Inferior parietal cortex (tissue), 1 donor: ENCODE results near the gene ATRN.
"Not testable (repeated sequence)": the region's sequence is repeated elsewhere in the genome, so short reads cannot be mapped to it uniquely, and the experiment has no call there.

Experiments
- DNase-seq: peaks from one replicate; pipeline ENCODE4 v3.0.0-alpha.2; 2016; ENCODE audit errors: extremely low spot score

ATRN gene

GRCh38 chr20:3470627-3471396, at the start of gene ATRN:
Gene ATRN (plus strand): TSS chr20:3471018. CDS start chr20:3471108, 90 bp downstream.
- peak; percentile 80 for DNase-seq

DNA sequence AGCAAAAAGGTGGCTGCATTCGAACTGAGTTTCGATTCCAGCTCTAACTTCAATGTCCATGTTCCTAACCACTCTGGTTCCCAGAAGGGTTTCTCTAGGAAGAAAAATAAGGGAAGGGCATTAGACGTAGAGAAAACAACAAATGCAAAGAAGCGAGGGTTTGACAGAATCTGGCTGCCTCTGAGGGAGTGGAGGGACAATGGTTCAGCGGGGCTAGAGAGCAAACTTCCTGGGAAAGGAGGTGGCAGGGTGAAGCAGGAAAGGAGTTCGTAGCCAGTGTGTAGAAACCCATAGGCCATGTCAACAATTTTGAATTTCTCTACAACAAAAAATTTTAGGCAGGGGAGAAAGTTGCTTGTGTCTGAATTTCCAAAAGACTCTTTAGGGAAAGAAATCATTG, 48.8 kb upstream of the ATRN start:
- DNase-seq: no peak

GRCh38 chr20:3423126-3423525, 47.7 kb upstream of the ATRN start:
- no peak for DNase-seq

GRCh38 chr20:3426766-3427165, 44.1 kb upstream of the ATRN start:
- not testable (repeated sequence) for DNase-seq

DNA sequence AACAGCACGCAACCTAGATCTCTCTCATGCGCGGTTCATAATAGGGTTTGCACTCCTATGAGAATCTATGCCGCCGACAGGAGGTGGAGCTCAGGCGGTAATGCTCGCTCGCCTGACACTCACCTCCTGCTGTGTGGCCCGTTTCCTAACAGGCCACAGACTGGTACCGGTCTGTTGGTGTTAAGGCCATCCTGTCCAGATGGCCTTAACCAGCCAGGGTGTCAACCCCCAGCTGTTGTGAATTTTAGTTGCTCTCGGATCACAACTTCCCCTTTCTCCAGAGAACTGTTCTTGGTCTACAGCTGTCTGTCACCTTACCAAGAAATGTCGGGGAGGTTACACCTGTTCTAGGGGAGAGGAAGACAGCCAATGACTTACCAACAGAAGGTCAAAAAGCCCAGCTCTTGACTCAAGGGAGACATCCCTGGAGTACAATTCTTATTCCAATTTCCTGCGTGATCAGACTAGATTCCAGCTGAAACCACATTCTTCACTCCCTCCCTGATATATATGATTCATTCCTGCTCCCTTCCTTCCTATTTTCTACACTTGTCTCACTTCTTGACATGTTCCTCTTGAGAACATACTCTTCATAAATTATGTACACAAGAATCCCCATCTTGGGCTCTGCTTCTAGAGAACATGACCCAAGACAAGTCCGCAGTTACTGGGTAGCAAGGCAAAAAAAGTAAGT, 40.3 kb upstream of the ATRN start:
- no peak for DNase-seq

GRCh38 chr20:3431109-3431508, 39.7 kb upstream of the ATRN start:
- DNase-seq: no peak

- no peak for DNase-seq
These were observed 38.0 kb upstream of the ATRN start for GRCh38 chr20:3432844-3433243.

DNA sequence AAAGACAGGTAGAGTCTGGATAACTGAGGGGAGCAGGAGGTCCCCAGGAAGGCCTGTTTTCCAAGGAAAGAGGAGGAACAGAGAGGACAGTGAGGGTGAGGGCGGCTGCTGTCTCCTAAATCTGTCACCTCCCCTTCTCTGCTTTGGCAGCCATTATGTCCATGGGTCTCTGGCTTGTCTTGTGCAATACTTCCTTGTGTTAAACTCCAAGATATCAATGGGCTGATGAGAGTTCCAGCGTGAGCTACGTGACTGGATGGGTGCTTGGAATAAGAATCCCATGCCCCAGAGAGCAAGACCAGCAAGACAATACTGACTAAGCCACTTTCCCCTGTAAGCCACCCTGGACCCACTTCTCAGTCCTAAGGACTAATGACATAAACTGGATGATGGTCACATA, 37.1 kb upstream of the ATRN start:
- no peak for DNase-seq

- DNase-seq: no peak
These were observed 36.6 kb upstream of the ATRN start for GRCh38 chr20:3434232-3434631.

DNA sequence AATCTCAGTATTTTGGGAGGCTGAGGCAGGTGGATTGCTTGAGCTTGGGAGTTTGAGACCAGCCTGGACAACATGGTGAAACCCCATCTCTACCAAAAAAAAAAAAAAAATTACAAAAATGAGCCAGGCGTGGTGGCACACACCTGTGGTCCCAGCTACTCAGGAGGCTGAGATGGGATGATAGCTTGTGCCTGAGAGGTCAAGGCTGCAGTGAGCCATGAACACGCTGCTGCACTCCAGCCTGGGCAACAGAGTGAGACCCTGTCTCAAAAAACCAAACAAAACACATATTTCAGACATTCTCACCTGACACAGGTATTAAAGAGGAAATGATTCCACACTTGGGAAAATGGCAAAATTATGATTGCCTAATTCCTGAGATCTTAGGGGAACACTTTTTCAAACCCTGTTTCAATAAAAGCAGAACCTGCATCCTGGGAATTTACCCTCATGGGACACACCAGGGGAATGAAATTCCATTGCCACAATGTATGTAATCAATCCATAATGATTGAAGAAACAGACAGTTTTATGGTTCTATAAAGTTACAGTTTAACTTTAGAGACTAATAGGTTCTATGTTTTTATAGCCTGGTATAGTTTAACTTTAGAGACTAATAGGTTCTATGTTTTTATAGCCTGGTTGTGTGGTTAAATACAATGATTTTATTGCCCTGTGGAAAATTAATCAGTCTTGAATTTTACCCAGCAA, 33.8 kb upstream of the ATRN start:
- DNase-seq: no peak

GRCh38 chr20:3446779-3447178, 24.0 kb upstream of the ATRN start:
- DNase-seq: no peak

GRCh38 chr20:3447321-3447720, 23.5 kb upstream of the ATRN start:
- DNase-seq: no peak

DNA sequence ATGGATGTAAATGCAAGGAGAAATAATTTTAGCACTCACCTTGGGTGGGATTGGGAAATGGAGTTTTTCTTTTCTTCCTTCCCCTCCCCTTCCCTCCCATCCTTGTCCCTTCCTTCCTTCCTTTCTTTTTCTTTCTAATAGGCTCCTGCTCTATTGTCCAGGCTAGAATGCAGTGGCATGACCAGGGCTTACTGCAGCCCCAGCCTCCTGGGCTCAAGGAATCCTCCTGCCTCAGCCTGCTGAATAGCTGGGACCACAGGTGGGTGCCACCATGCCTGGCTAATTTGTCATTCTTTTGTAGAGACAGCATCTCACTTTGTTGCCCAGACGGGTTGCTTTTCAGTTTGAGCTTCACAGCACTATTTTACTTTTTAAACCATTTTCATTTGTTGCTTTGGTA, 21.5 kb upstream of the ATRN start:
- DNase-seq: no peak

DNA sequence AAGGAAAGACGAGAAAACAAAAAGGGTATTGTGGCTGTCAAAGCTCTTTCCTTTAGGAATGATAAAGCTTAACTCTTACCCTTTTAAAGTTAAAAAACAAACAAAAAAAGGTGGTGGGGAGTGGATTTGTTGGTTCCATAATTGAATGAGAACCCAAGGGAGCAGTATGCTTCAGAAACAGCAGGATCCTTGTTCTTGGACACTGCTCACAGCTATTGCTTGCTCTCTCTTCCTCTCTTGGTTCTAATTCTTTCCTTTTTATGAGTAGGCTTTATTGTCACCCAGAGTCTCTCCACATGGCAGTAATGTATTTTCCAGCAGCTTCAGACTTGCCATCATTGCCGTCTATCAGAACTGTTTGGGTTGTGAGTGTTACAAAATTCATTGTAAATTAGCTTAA, 18.7 kb upstream of the ATRN start:
- DNase-seq: no peak

DNA sequence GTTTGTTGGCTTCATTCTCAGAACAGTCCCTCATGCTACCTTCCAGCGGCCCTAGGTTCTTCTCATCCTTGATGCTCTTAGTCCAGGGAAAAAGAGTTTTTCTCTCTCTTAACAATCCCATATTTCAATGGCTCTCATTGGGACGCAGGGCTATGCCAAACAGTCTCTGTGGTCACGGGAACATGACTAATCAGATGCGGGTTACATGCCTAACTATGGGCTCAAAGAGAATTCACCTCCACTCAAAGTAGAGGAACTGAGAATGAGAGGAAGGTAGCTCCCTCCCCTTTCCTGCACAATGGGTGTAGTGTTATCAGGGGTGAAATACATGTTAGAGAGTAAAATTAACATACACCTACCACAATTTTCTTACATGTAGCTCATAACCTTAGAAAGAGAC, 18.1 kb upstream of the ATRN start:
- DNase-seq: no peak

- no peak for DNase-seq
These were observed 16.0 kb upstream of the ATRN start for GRCh38 chr20:3454831-3455230.

DNA sequence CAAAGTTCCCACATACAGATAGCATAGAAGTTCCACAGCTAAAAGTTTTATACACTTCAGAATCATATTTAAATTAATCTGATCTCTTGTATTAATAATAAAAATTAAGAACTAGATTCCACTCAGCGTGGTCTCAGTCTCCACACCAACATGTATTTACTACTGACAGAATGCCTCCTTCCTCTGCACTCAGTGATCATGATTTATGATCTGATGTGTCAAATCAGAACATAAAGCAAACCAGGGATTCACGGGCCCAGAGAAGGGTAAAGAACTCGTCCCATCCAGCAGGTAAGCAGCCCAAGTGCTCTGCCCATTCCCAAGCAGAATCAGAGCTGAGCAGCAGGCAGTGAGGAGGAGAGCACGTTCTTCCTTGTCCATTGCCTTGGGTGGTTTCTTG, 14.2 kb upstream of the ATRN start:
- DNase-seq: no peak

DNA sequence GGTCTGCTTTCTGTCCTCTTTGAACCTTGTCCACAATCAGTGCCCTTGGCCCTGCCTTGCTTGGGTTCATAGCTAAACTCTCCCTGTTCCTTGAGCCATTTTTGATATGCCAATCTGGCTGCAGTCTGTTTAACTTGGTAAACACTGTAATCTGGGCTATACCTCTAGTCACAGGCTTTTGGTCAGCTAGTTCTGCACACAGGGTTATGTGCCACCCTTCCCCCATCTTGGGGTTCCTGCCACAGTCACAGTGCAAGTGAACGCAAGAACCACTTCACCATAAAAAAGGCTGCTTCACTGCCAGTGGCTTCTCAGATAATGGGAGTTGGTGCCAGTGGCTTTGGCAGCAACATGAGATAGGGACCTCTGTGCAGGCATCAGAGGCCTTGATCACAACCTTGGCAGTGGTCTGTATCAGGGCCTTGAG, 10.9 kb upstream of the ATRN start:
- DNase-seq: no peak

DNA sequence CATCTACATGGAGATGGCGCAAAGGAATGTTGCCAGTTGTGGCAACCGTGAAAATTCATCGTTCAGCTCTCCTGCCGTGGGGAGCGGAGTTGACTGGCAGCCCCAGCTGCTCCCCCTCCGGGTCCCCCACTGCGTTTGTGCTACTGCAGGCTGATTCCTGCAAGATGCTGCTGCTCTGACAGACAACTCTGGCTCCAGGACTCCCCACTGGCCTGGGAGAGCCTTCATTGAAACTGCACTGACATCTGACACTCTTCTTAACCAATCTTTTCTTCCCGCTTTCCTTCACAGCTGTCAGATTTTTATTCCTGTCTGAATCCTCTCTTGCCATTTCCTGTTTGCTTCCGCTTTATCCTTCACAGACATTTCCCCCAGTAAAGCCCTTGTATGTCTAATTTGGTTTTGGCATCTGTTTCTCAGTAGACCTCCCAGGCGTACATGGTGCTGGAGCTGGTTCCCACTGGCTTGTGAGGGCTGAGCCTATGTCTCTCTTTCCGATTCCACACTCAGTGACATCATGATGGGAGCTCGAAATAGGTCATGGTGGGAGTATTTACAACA, 9.5 kb upstream of the ATRN start:
- no peak for DNase-seq

GRCh38 chr20:3461911-3462677, 8.7 kb upstream of the ATRN start:
- no peak for DNase-seq

DNA sequence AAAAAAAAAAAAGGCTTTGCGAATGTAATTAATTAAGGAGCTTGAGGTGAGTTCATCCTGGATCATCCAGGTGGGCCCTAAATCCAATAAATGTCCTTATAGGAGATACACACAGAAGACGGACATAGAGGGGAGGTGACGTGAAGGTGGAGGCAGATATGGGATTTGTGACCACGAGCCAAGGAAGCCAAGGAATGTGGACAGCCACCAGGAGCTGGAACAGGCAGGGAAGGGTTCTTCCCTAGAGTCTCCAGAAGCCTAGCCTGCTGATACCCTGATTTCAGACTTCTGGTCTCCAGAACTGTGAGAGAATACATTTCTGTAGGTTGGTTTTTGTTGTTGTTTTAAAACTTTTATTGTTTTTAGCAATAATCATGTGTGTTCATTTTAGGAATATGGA, 6.7 kb upstream of the ATRN start:
- DNase-seq: no peak

DNA sequence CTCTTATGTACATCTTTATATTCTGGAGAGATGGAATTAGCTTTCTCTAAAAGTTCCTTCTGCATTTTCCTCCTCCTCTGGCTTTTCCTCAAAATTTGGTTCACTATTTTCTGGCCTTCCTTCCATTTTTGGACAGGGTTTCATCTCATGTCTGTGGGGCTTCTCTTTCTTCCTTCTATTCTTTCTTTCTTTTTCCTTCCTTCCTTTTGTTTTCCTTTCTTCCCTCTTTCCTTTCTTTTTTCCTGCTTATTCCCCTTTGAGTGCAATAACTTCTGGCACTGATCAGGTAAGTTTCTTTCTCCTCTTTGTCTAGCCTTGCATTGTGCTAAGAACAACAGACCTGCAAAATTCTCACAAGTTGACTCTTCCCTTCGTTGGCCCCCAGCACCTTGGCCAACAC, 5.5 kb upstream of the ATRN start:
- no peak for DNase-seq
